Activated effector memory CD4-positive, alpha-beta T cell treated with Interleukin-2 at 50 U/mL for 16 hours (primary cell): ENCODE results near the gene TRPM4.
A peak's percentile ranks its signal among the peaks of the same experiment; 100 is the strongest.
"Not testable (repeated sequence)": the region's sequence is repeated elsewhere in the genome, so short reads cannot be mapped to it uniquely, and the experiment has no call there.

Source experiments
- DNase-seq: peaks from one replicate; pipeline ENCODE4 v3.0.0-alpha.2; 2020

The TRPM4 gene

DNA sequence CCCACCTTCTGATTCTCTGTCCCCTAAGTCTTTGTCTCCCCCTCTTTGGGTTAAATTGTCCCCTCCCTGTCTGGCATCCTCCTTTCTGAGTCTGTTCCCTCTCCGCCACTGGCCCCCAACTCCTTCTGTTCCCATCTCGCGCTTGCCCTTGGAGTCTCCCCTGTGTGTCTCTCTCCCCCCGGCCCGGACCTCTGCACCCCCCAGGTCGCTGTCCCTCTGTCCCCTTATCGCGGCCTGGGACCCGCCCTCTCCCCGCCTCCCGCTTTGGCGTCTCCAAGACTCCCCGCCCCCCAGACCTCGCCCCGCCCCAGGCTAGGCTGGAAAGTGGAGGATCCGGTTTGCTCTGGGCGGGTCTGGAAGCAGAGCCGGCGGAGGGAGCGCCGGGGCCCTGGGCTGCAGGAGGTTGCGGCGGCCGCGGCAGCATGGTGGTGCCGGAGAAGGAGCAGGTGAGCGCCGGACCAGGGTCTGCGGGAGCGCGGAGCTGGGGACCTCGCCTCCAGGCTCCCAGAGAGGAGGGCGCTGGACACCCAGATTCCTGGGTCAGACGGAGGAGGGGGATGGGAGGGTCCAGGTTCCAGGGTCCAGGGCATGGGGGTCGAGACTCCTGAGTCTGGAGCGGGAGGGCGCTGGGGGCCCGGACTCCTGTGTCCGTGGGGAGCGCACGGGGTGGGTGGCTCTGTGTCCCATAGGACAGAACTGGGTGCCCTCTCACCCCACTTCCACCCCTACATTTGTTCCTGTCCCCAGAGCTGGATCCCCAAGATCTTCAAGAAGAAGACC lies at the start of gene TRPM4:
Gene TRPM4 (plus strand): TSS at position 348 of the 780 bp plus-strand sequence. CDS start 75 bp downstream, at position 423.
- DNase-seq = no peak

DNA sequence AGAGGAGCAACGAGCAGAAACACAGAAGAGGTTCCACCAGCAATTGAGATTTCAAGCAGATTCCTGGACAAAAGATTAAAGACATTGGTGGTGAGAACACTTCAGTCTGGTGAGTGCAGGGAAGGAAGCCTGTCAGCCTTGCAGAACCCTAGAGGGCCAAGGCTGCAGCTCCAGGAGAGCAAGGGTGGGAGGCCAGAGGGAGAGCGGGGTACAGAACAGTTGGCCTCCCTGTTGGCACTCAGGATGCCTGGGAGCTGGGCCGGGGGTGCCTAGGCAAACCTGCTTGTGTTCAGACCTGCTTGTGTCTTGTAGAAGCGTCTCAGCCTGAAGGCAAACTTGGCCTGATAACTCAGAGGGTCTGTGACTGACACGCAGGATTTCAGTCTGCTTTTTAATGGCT lies 48.5 kb upstream of the TRPM4 start:
- DNase-seq = no peak

DNA sequence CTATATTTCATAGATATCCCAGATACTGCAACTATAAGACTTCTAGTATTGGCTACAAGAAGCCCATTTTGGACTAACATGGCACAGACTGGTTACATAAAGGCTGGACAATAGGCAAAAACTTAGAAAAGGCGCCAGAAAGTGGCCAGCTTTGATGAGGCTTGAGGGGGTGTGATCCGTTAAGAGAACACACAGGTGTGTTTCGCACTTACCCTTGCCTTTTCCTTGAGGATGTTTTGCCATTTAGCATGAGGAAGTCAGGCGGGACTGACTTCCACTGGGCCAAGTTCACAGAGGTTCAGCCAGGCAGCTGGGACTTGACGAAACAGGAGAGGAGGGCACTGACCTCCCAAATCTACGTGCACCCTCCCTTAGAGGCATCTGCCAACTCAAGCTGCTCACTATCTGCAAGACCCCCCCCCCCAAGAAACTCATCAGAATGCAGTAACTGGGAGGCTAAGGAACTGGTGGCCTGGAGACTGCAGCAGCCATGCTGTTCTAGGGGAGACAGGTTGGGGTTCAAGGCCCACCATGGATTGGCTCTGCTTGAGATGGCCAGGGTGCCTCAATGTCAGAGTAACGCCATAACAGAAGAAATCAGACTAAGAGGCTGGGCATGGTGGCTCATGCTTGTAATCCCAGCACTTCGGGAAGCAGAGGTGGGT lies 47.9 kb upstream of the TRPM4 start:
- DNase-seq = no peak

DNA sequence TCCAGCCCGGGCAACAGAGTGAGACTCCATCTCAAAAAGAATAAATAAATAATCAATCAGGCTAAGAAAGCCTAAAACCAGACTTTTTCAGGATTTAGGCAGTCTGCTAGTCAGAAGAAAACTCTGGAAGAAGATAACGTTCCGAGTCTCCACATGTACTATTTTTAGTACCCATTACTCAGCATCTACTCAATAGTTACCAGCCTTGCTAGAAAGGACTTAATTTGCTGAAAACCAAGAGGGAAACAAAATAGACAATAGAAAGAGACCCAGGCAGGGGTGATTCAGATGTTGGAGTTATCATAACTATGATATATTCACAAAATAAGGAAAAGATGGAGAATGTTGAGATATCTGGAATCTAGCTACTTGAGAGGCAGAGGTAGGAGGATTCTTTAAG lies 47.0 kb upstream of the TRPM4 start:
- no peak for DNase-seq

DNA sequence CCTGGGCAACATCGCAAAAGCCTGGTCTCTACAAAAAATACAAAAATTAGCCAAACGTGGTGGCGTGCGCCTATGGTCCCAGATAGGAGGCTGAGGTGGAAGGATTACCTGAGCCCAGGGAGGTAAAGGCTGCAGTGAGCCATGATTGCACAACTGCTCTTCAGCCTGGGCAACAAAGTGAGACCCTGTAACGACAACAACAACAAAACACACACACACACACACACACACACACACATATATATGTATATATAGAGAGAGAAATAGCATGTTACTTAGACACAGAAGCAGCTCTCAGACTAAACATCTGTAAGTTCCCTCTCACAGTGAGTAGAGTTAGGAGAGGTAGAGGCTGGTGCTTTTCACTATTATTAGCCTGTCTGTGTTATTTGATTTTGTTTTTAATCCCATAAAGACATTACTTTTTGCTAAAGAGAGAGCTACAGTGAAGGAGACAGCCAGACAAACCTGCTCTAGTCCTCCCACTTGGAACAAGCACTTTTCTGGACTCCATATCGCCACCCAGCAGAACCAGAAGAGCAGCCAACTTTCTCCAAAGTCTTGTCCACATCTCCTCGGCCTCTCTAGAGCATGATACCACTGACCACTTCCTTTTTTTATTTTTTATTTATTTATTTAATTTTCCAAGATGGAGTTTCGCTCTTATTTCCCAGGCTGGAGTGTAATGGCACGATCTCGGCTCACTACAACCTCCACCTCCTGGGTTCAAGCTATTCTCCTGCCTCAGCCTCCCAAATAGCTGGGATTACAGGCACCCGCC lies 46.2 kb upstream of the TRPM4 start:
- DNase-seq = no peak

DNA sequence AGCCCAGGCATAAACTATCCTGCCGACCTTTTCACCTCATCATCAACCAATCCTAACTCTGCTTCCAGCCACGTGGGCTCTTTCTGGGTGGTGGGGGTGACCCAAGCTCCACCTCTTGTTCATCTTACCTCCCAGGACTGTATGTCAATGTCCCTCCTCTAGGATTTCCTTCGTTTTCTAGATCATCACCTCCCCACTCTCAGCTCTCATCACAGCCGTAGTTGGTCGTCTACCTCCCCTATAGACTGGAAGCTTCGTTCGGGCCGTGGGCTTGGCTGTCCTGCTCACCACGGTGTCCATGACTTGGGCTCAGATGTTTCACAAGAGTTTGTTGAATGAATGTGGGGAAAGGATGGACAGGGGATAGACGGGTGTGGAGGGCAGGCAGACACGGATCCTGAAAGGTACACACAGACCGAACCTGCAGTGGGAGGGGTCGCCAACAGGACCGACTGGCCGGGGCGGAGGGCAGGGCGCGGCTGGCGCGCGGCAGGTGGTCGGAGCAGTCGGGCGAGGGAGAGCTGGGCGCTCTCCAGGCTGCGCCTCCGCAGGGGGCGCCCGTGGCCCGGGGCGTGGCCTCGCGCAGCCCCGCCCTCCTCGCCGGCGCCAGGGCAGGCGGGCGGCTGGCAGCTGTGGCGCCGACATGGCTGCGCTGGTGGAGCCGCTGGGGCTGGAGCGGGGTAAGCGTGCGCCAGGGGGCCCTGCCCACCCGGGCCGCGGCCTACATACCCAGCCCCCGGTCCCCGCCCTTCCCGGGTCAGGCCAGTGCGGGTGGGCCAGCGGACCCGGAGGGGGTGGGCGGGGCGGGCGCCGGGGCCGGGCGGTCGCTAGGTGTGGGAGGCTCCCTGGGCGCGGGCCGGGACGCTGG lies 43.6 kb upstream of the TRPM4 start, which contains the start of gene LIN7B:
Gene LIN7B (plus strand): TSS at position 609 of the 868 bp plus-strand sequence. CDS start 35 bp downstream, at position 644.
- DNase-seq = peak; percentile 70

DNA sequence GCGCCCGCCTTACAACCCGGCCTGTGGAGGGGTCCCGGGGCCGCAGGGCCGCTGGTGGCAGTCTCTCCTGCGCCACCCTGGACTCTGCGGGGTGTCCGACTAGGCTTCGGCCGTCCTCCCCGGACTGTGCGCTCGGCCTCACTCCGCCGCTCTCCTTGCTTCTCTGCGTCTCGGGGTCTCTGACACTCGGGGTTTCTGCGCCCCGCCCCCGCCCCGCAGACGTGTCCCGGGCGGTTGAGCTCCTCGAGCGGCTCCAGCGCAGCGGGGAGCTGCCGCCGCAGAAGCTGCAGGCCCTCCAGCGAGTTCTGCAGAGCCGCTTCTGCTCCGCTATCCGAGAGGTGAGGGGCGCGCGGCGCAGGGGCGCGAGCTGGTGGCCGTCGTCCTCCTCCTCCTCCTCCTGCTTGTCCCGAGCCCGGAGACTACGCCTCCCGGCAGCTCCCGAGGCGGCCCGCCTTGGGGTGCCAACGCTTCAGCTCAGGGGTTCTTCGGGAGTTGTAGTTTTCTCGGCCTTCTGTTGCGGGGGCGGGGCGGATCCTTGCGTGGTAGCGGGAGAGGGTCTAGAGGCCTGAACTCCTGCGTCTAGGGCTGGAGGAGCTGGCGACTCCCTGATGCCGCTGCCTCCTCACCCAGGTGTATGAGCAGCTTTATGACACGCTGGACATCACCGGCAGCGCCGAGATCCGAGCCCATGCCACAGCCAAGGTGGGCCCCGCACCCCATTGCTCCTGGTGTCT lies 42.8 kb upstream of the TRPM4 start:
- DNase-seq = peak; percentile 16

DNA sequence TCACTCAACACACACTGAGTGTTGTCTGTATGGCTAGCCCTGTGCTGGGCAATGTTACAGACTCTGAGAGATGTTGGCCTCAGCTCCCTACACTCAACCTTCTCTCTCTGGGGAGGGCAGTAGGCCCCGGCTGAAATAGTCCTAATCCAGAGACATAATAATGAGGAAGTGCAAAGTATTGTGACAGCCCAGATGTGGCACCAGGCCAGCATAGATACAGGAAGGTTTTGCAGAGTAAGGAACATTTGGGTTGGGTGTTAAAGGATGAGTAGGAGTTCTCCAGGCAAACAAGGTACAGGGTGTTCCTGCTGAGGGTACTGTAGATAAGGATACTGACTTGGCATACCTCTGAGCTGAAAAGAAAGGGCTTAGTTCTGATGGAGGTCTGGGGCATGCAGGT lies 41.0 kb upstream of the TRPM4 start:
- no peak for DNase-seq

DNA sequence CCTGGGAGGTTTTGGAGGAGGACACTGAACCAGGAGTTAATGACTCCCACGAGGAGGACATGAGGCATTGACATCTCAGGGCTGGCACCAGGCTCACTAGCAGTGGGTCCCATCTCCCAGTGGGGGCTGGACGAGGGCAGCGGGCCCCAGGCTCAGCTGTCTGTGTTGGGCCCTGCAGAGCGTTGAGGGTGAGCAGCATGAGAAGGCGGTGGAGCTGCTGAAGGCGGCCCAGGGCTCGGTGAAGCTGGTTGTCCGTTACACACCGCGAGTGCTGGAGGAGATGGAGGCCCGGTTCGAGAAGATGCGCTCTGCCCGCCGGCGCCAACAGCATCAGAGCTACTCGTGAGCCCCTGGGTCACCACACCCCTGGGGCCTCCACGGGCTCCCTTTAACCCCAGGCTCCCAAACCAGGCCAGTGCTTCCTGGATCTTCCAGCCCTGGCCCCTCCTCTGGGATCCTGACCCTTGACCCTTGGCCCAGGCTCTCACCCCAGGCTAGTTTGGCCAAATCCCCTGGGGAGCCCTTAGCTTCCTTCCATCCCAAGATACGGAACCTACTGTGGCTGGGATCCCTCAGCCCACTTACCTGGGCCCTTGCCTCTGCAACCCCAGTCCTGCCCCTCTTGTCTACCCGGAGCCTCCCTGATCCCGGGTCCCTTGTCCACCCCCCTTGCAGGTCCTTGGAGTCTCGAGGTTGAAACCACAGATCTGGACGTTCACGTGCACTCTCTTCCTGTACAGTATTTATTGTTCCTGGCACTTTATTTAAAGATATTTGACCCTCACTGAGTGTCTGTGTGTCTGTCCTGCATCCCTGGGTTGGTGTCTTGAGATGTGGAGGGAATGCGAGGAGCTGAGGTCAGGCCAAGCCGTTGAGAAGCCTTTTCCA lies 39.7 kb upstream of the TRPM4 start:
- DNase-seq = no peak

DNA sequence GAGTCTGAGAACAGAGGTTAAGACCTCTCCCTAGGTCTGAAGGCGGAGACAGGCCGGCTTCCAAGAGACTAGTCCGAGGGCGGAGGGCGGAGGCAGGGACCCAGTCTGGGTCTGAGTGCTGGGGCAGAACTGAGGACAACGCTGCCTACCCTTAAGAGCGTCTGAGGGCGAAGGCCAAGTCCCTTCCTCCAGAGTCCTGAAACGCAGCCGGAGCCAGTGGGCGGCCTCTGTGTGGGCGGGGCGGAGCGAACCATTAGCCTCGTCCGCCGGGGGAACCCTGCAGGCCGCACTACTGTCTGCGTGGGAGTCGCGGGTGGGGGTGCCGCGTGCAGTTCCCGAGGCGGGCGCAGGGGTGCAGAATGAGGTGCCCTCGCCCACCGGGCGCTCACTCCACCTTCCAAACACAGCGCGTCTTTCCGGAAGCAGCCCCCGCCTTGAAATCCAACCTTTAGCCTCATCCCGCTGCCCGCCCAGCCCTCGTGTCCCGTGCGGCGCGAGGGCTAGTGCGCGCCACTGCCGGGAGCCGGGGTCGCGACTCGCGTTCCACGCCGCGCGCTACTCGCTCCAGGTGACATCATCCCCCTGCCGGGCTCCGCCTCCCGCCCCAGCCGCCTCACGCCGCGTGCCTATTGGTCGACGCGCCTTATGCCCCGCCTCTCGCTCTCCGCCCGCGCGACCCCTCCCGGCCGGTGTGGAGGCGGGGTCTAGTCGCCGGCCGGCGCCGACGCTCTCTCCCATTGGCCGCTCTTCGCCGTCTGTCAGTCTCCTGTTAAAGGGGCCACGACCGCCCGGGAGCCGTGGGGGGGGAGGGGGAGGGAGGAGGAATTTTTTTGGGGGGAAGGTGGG lies 38.8 kb upstream of the TRPM4 start, which contains the start of gene C19orf73:
Gene C19orf73 (minus strand): TSS at position 579 of the 846 bp plus-strand sequence. CDS start 121 bp downstream, at position 458.
- DNase-seq = peak; percentile 94

DNA sequence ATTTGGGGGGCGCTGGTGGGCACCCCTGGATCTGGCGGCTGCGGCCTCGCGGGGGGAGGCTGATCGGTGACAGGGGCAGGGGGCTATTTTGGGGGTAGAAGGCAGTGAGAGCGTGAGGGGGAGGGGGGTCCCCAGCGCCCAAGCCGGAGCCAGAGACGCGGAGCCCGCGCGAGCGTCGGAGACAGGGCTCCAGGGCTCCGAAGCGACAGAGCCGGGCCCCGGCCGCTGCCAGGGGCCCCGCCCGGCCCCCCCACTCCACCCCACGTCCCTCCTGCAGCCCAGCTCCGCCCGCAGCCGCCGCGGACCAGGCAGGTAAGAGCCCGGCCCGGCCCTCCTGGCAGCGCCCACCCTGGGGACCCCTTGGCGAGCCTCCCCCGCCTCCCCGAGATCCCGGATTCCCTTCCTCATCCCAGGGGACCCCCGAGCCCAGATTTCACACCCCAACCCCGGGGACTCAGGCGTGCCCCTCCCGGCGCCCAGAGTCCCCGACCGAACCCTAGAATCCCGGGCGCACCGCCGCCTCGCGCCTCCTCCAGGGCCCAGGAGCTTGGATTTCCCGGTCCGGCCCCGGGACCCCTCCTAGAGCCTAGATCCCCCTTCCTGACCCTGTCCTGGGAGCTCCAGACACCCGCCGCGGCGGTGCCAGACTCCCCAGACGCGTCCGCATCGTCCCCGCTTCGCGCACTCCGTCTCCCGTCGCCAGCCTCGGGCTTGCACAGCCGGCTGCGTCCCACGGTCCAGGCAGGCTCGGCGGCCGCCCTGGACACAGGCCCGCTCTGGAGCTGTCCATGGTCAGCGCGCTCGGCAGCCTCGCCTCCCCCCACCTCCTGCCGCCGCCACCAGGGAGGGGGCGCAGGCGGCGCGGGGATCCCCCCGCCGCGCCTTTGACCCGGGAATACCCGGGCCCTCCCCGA lies 37.9 kb upstream of the TRPM4 start, which contains the start of gene PPFIA3:
Gene PPFIA3 (plus strand): TSS at position 134 of the 914 bp plus-strand sequence. CDS start 8,330 bp downstream, outside the sequence.
- no peak for DNase-seq

DNA sequence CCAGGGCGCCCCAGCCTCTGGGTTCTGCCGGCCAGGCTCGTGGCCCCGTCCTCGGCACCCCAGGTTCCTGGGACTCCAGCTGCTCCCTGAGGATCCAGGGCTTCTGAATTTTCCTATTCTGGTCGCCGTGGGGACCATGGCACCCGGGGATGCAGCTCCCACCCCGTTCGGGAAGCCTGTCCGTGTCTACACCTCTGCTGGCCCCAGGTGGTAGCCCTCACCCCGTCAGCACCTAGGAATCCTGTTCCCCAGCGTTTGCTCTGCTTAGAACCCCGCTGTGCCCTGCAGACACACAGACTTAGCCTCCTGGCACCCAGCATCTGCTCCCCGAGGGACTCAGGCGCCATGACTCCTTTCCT lies 37.3 kb upstream of the TRPM4 start:
- no peak for DNase-seq

DNA sequence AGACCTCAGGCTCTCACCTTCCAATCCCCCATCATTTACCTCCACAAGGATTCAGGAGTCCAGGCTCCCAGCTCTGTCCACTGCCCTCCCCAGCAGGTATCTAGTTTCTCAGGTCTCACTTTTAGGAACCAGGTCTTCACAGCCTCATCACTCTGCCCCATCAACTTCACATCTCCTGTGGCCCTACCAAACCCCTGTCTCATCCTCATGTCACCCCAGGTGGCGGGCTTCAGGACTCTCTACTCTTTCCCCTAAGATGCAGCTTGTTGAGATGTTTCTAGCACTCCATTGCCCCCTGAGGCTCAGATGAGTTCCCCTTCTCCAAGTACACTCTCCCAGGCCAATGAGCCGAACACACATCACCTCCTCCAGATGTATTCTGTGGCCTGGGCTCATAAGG lies 36.7 kb upstream of the TRPM4 start:
- no peak for DNase-seq

DNA sequence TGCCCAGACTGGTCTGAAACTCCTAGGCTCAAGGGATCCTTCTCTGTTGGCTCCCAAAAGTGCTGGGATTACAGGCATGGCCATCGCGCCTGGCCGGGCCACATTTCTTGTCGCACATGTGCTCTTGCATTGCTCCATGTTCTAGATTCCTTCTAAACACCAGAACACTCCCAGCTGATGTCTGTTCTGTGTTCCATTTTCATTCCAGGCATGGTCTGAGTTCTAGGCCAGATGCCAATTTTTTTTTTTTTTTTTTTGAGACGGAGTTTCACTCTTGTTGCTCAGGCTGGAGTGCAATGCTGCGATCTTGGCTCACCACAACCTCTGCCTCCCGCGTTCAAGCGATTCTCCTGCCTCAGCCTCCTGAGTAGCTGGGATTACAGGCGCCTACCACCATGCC lies 35.8 kb upstream of the TRPM4 start:
- not testable (repeated sequence) for DNase-seq

DNA sequence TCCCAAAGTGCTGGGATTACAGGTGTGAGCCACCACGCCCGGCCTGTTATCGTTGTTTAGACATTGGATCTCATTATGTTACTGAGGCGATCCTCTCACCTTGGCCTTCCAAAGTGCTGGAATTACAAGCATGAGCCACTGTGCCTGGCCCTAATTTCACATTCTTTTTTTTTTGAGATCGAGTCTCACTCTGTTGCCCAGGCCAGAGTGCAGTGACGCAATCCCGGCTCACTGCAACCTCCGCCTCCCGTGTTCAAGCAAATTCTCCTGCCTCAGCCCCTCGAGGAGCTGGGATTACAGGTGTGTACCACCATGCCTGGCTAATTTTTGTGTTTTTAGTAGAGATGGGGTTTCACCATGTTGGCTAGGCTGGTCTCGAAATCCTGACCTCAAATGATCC lies 34.3 kb upstream of the TRPM4 start:
- DNase-seq = not testable (repeated sequence)

DNA sequence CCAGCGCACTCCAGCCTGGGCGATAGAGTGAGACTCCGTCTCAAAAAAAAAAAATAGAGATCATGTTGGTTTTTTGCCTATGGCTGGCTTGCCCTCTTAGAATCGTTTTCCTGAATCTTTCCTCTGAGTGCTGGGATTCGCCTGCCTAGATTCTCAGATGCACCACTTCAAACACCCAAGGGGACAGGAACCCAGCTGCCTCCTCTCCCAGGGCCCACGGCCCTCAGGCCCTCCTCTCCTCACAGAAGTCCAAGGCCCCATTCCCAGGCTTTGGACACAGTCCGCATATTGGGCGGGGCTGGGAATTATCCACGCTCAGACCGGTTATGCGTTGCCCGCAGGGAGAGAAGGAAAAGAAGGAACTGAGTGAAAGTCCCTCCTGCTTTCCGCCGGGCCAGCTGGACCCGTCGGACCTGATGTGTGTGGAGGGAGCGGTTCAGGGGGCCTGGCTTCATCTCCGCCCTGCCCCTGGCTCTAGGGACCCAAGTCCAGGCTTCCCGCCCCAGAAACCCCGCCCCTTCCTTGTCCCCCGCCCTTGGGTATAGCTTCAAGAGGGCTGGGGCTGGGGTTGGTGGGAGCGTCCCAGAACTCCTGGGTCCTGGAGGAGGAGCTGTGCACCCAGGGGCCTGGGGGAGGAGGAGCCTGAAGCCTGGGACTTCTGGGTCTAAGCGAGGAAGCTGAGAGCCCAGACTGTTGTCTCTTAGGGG lies 32.4 kb upstream of the TRPM4 start:
- no peak for DNase-seq

DNA sequence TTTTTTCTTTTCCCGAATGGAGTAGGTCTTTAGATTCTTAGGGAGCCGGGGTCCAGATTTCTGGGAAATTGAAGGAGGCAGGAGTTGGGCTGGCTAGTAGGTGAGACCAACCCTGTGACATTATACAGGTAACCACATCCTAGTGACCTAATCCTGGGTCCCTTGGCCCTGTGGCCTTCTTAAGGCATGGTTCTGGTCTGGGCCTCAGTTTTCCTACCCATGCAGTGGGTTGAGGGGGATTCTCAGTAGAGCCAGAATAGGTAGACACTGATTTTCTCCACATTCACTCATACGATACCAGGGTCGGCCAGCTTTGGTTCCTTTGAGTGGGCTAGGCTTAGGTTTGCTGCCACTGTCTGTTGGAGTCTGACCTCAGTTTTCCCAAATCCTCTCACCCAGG lies 31.0 kb upstream of the TRPM4 start:
- DNase-seq = no peak

DNA sequence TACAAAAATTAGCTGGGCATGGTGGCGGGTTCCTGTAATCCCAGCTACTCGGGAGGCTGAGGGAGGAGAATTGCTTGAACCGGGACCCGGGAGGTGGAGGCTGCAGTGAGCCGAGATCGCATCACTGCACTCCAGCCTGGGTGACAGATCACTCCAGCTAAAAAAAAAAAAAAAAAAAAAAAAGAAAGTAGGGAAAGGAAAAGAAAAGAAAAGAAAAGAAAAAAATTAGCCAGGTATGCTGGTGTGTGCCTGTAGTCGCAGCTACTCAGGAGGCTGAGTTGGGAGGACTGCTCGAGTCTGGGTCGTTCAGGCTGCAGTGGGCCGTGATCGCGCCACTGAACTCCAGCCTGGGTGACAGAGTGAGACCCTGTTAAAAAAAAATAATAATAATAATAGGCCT lies 30.4 kb upstream of the TRPM4 start:
- not testable (repeated sequence) for DNase-seq
